PC-9 (cell line): Measurements from ENCODE around the gene ADAMTS10.
"Not testable (repeated sequence)": the region's sequence is repeated elsewhere in the genome, so short reads cannot be mapped to it uniquely, and the experiment has no call there.

Source experiments
- CTCF ChIP-seq: fragments of 200-600 bp; sonication (generic); conservative IDR thresholded peaks from 2 replicates; pipeline ENCODE4 v1.6.1; 2017; ENCODE audit warnings: mixed run types, antibody characterized with exemption, mild to moderate bottlenecking, moderate library complexity
- EZH2 ChIP-seq: fragments of 200-600 bp; sonication (generic); IDR thresholded peaks from 2 replicates; pipeline ENCODE4 v1.8.0; 2017; ENCODE audit warnings: antibody characterized with exemption, low read depth

- not testable (repeated sequence) for TF ChIP-seq CTCF, EZH2
Observed at GRCh38 chr19:8564866-8565265, 45.6 kb downstream of the ADAMTS10 start.
